Lower leg skin (tissue), 3 donors: Measurements from ENCODE around the gene NTHL1.

ENCODE experiments used
- POLR2A ChIP-seq, 2 donors: fragments of 450-650 bp; IDR thresholded peaks; one replicate each; pipeline ENCODE4 v1.6.1; 2016 to 2017; ENCODE audit warnings: antibody characterized with exemption in 2 of 2, mild to moderate bottlenecking in 1 of 2, moderate library complexity in 1 of 2
- TF ChIP-seq, protein P1 (sequence below), 3 donors: fragments of 450-650 bp; IDR thresholded peaks; one replicate each; pipeline ENCODE4 v1.5.1; 2016; ENCODE audit warnings: antibody characterized with exemption in 3 of 3, mild to moderate bottlenecking in 3 of 3, moderate library complexity in 2 of 3

GRCh38 chr16:2040787-2041522 lies 6.7 kb downstream of the NTHL1 start:
- TF ChIP-seq POLR2A (IDR thresholded peaks at IDR 0.05): no peak
- TF ChIP-seq, protein P1, sequence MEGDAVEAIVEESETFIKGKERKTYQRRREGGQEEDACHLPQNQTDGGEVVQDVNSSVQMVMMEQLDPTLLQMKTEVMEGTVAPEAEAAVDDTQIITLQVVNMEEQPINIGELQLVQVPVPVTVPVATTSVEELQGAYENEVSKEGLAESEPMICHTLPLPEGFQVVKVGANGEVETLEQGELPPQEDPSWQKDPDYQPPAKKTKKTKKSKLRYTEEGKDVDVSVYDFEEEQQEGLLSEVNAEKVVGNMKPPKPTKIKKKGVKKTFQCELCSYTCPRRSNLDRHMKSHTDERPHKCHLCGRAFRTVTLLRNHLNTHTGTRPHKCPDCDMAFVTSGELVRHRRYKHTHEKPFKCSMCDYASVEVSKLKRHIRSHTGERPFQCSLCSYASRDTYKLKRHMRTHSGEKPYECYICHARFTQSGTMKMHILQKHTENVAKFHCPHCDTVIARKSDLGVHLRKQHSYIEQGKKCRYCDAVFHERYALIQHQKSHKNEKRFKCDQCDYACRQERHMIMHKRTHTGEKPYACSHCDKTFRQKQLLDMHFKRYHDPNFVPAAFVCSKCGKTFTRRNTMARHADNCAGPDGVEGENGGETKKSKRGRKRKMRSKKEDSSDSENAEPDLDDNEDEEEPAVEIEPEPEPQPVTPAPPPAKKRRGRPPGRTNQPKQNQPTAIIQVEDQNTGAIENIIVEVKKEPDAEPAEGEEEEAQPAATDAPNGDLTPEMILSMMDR (IDR thresholded peaks at IDR 0.05): no peak
